Liver (tissue), 3 donors: ENCODE measurements around the gene MFSD6.

ENCODE experiments used
- ATF3 ChIP-seq: IDR thresholded peaks from 2 replicates; pipeline ENCODE4 v1.6.1; 2016; ENCODE audit warnings: antibody characterized with exemption
- CTCF ChIP-seq: fragments of 150-350 bp; IDR thresholded peaks from 2 replicates; pipeline ENCODE4 v1.5.1; 2017; ENCODE audit warnings: improper control_type of control experiment, low read depth, low read length; ENCODE audit not compliant: missing input control
- FOXA1 ChIP-seq: IDR thresholded peaks from 2 replicates; pipeline ENCODE4 v1.6.1; 2016; ENCODE audit warnings: antibody characterized with exemption
- GABPA ChIP-seq, 2 donors: IDR thresholded peaks in 1 of 2; conservative IDR thresholded peaks in 1 of 2; 2 replicates each; pipeline ENCODE4 v1.6.1; 2016; ENCODE audit warnings: antibody characterized with exemption in 2 of 2, mild to moderate bottlenecking in 1 of 2, moderate library complexity in 1 of 2
- HNF4G ChIP-seq: IDR thresholded peaks from 2 replicates; pipeline ENCODE4 v1.6.1; 2016; ENCODE audit warnings: antibody characterized with exemption
- MAX ChIP-seq: IDR thresholded peaks from 2 replicates; pipeline ENCODE4 v1.6.1; 2016; ENCODE audit warnings: antibody characterized with exemption
- RAD21 ChIP-seq, 2 donors: IDR thresholded peaks; 2 replicates each; pipeline ENCODE4 v1.6.1; 2016; ENCODE audit warnings: antibody characterized with exemption in 2 of 2, mild to moderate bottlenecking in 2 of 2
- REST ChIP-seq: IDR thresholded peaks from 2 replicates; pipeline ENCODE4 v1.6.1; 2016; ENCODE audit warnings: antibody characterized with exemption, mild to moderate bottlenecking
- SP1 ChIP-seq: IDR thresholded peaks from 2 replicates; pipeline ENCODE4 v1.6.1; 2018; ENCODE audit warnings: antibody characterized with exemption, mild to moderate bottlenecking
- YY1 ChIP-seq: IDR thresholded peaks from 2 replicates; pipeline ENCODE4 v1.6.1; 2016; ENCODE audit warnings: antibody characterized with exemption, mild to moderate bottlenecking
- donor health status: healthy.
- donor health status: healthy.

- TF ChIP-seq YY1 (no peak), CTCF (no peak), GABPA (IDR thresholded peaks at IDR 0.05 in 1 of 2, conservative IDR thresholded peaks at IDR 0.05 in 1 of 2) (no peak), SP1 (no peak), FOXA1 (no peak), REST (no peak), HNF4G (no peak), MAX (no peak), ATF3 (no peak), RAD21 (IDR thresholded peaks at IDR 0.05) (no peak)
Measured at GRCh38 chr2:190493095-190493494, 84.9 kb downstream of the MFSD6 start.
